H9 (cell line): ENCODE measurements around the gene ZNF609. TPM values are rescaled to one million over a fixed set of nuclear protein-coding genes. Genes with fewer than 3 reads are reported as not detected.

Source experiments
- DNase-seq: peaks from one replicate; pipeline ENCODE4 v3.0.0-alpha.2; 2017
- H2AFZ ChIP-seq: one replicate; pipeline ENCODE4 v1.6.1; 2013; ENCODE audit warnings: mild to moderate bottlenecking, low read length, control low read depth, moderate library complexity
- H2AK5ac ChIP-seq: 2 replicates; pipeline ENCODE4 v1.6.1; 2013; ENCODE audit warnings: low read length, control low read depth, mixed read lengths; ENCODE audit not compliant: insufficient read length
- H2BK120ac ChIP-seq: one replicate; pipeline ENCODE4 v1.6.1; 2013; ENCODE audit warnings: low read depth, mild to moderate bottlenecking, low read length, control low read depth, inconsistent platforms; ENCODE audit not compliant: poor library complexity, severe bottlenecking
- H2BK12ac ChIP-seq: 2 replicates; pipeline ENCODE4 v1.6.1; 2013; ENCODE audit warnings: low read length, control low read depth, mixed read lengths, low read depth; ENCODE audit not compliant: insufficient read length
- H2BK15ac ChIP-seq: 2 replicates; pipeline ENCODE4 v1.6.1; 2013; ENCODE audit warnings: low read depth, low read length, control low read depth
- H2BK20ac ChIP-seq: one replicate; pipeline ENCODE4 v1.6.1; 2013; ENCODE audit warnings: low read depth, mild to moderate bottlenecking, low read length, control low read depth, inconsistent platforms; ENCODE audit not compliant: poor library complexity, severe bottlenecking
- H2BK5ac ChIP-seq: 2 replicates; pipeline ENCODE4 v1.6.1; 2013; ENCODE audit warnings: low read length, control low read depth, mixed read lengths; ENCODE audit not compliant: insufficient read length
- H3K14ac ChIP-seq: 2 replicates; pipeline ENCODE4 v1.6.1; 2013; ENCODE audit warnings: low read length, control low read depth; ENCODE audit not compliant: insufficient read depth
- H3K18ac ChIP-seq: 2 replicates; pipeline ENCODE4 v1.6.1; 2013; ENCODE audit warnings: low read depth, mild to moderate bottlenecking, mixed read lengths, low read length, control low read depth; ENCODE audit not compliant: insufficient read length
- H3K23ac ChIP-seq: 2 replicates; pipeline ENCODE4 v1.6.1; 2013; ENCODE audit warnings: low read length, control low read depth, mixed read lengths, low read depth; ENCODE audit not compliant: insufficient read length
- H3K23me2 ChIP-seq: 2 replicates; pipeline ENCODE4 v1.6.1; 2013; ENCODE audit warnings: low read depth, mild to moderate bottlenecking, mixed read lengths, low read length, control low read depth; ENCODE audit not compliant: insufficient read length, poor library complexity, severe bottlenecking
- H3K27ac ChIP-seq: 2 replicates; pipeline ENCODE4 v1.5.1; 2013; ENCODE audit warnings: low read length, control low read depth, mixed read lengths, low read depth; ENCODE audit not compliant: insufficient read length
- H3K27me3 ChIP-seq: 2 replicates; pipeline ENCODE4 v1.6.1; 2013; ENCODE audit warnings: low read length, control low read depth, inconsistent platforms; ENCODE audit not compliant: insufficient read depth
- H3K4ac ChIP-seq: 2 replicates; pipeline ENCODE4 v1.6.1; 2013; ENCODE audit warnings: low read depth, mild to moderate bottlenecking, control low read depth, inconsistent platforms, low read length, moderate library complexity
- H3K4me1 ChIP-seq: 2 replicates; pipeline ENCODE4 v1.6.1; 2013; ENCODE audit warnings: low read length, control low read depth, inconsistent platforms; ENCODE audit not compliant: insufficient read depth
- H3K4me2 ChIP-seq: 2 replicates; pipeline ENCODE4 v1.6.1; 2013; ENCODE audit warnings: low read length, control low read depth, mixed read lengths; ENCODE audit not compliant: insufficient read length, insufficient read depth
- H3K56ac ChIP-seq: 2 replicates; pipeline ENCODE4 v1.6.1; 2013; ENCODE audit warnings: low read depth, mild to moderate bottlenecking, mixed read lengths, low read length, control low read depth; ENCODE audit not compliant: insufficient read length
- H3K79me1 ChIP-seq: 2 replicates; pipeline ENCODE4 v1.6.1; 2013; ENCODE audit warnings: low read depth, mild to moderate bottlenecking, moderate library complexity, low read length, control low read depth, inconsistent platforms; ENCODE audit not compliant: insufficient read depth, poor library complexity, severe bottlenecking
- H3K79me2 ChIP-seq: 2 replicates; pipeline ENCODE4 v1.6.1; 2013; ENCODE audit warnings: low read length, control low read depth, inconsistent platforms; ENCODE audit not compliant: insufficient read depth
- H3K9ac ChIP-seq: 2 replicates; pipeline ENCODE4 v1.6.1; 2013; ENCODE audit warnings: low read length, control low read depth, mixed read lengths; ENCODE audit not compliant: insufficient read length; ENCODE audit errors: extremely low read depth
- H3K9me3 ChIP-seq: one replicate; pipeline ENCODE4 v1.6.1; 2013; ENCODE audit warnings: low read depth, low read length, inconsistent platforms; ENCODE audit not compliant: control insufficient read depth
- H3T11ph ChIP-seq: one replicate; pipeline ENCODE4 v1.6.1; 2013; ENCODE audit warnings: mild to moderate bottlenecking, low read length, control low read depth, inconsistent platforms
- H4K20me1 ChIP-seq: one replicate; pipeline ENCODE4 v1.6.1; 2013; ENCODE audit not compliant: control insufficient read depth, insufficient read length, insufficient read depth
- H4K5ac ChIP-seq: 2 replicates; pipeline ENCODE4 v1.6.1; 2013; ENCODE audit warnings: low read depth, mild to moderate bottlenecking, mixed read lengths, low read length, control low read depth; ENCODE audit not compliant: insufficient read length
- H4K8ac ChIP-seq: replicated peaks from 2 replicates; pipeline ENCODE4 v1.6.1; 2013; ENCODE audit warnings: low read length, control low read depth, mixed read lengths, low read depth; ENCODE audit not compliant: insufficient read length
- H4K91ac ChIP-seq: 2 replicates; pipeline ENCODE4 v1.6.1; 2013; ENCODE audit warnings: low read depth, mild to moderate bottlenecking, moderate library complexity, mixed read lengths, low read length, control low read depth; ENCODE audit not compliant: insufficient read length
- H3K27ac Mint-ChIP-seq, 3 experiments: 2 replicates in 2 of 3; 3 replicates in 1 of 3; pipeline ENCODE4 v1.8.0; 2020 to 2021; ENCODE audit warnings: mixed read lengths in 3 of 3, mild to moderate bottlenecking in 1 of 3, moderate library complexity in 1 of 3
- H3K27me3 Mint-ChIP-seq: 2 replicates; pipeline ENCODE4 v1.8.0; 2021; ENCODE audit warnings: low read depth, mild to moderate bottlenecking, moderate library complexity, mixed read lengths
- H3K36me3 Mint-ChIP-seq, 3 experiments: 2 replicates in 2 of 3; 3 replicates in 1 of 3; pipeline ENCODE4 v1.8.0; 2020 to 2021; ENCODE audit warnings: low read depth in 3 of 3, mixed read lengths in 3 of 3; ENCODE audit not compliant: insufficient read depth in 1 of 3
- H3K4me1 Mint-ChIP-seq, 2 experiments: 2 replicates each; pipeline ENCODE4 v1.8.0; 2020; ENCODE audit warnings: mixed read lengths in 2 of 2
- H3K4me3 Mint-ChIP-seq, 2 experiments: 2 replicates in 1 of 2; 3 replicates in 1 of 2; pipeline ENCODE4 v1.8.0; 2020 to 2021; ENCODE audit warnings: mild to moderate bottlenecking in 2 of 2, mixed read lengths in 2 of 2, moderate library complexity in 1 of 2
- H3K9me3 Mint-ChIP-seq, 2 experiments: 2 replicates in 1 of 2; 3 replicates in 1 of 2; pipeline ENCODE4 v1.8.0; 2020; ENCODE audit warnings: mild to moderate bottlenecking in 2 of 2, mixed read lengths in 2 of 2, moderate library complexity in 1 of 2
- WGBS: extraction: QIAGEN DNeasy Blood & Tissue Kit; methylation state at CpG from one replicate; pipeline ENCODE4 v1.1.7; 2013; ENCODE audit warnings: missing lambda C conversion rate, low lambda C conversion rate, mixed read lengths; ENCODE audit not compliant: insufficient read length; ENCODE audit errors: extremely low coverage; 5-methylcytosine and 5-hydroxymethylcytosine counted together
- total RNA-seq: library from RNA; stranded (reverse); gene quantifications from 2 replicates; pipeline ENCODE4 v1.2.1, GENCODE V29; 2021
- TF ChIP-seq, protein P1 (sequence below): fragments of 200-600 bp; sonication (generic); conservative IDR thresholded peaks from 3 replicates; pipeline ENCODE4 v1.8.0; 2021; ENCODE audit warnings: antibody characterized with exemption, mild to moderate bottlenecking

ZNF609 gene
- total RNA-seq, 1 experiment from 2014 or later: 45.3 TPM

- Histone ChIP-seq H3K9ac (peak overlapping the region; percentile 4), H3K4ac (no peak overlapping the region), H3K23ac (no peak overlapping the region), H4K5ac (no peak overlapping the region), H2BK15ac (no peak overlapping the region), H2AFZ (no peak overlapping the region), H4K91ac (no peak overlapping the region), H3K27ac (no peak overlapping the region), H2BK120ac (no peak overlapping the region), H3K79me2 (peaks cover 12% of the 10 kb centered on the region; the same call in 1 of the 2 replicates), H2BK20ac (no peak overlapping the region), H3K14ac (no peak overlapping the region), H4K8ac (no peak overlapping the region), H3K4me2 (no peak overlapping the region), H2BK12ac (no peak overlapping the region), H3K23me2 (no peaks in the 10 kb centered on the region), H3K27me3 (no peaks in the 10 kb centered on the region), H3K79me1 (peaks cover 22% of the 10 kb centered on the region), H2BK5ac (no peak overlapping the region), H3K4me1 (no peaks in the 10 kb centered on the region; the same call in 1 of the 2 replicates), H3K9me3 (no peaks in the 10 kb centered on the region), H3K18ac (no peak overlapping the region), H4K20me1 (no peaks in the 10 kb centered on the region), H2AK5ac (no peak overlapping the region), H3K56ac (no peak overlapping the region), H3T11ph (no peak overlapping the region)
- H3K4me1 Mint-ChIP-seq: peaks cover 42 to 46% of the 10 kb centered on the region in 2 experiments
- H3K9me3 Mint-ChIP-seq: no peaks in the 10 kb centered on the region
- no CpG with 5 or more reads among the region's 1 CpG for WGBS
- H3K27me3 Mint-ChIP-seq: no peaks in the 10 kb centered on the region
- peak overlapping the region; percentile 17 to 28 (median 26); a peak in 3 of 7 replicates for H3K27ac Mint-ChIP-seq
- TF ChIP-seq, protein P1, sequence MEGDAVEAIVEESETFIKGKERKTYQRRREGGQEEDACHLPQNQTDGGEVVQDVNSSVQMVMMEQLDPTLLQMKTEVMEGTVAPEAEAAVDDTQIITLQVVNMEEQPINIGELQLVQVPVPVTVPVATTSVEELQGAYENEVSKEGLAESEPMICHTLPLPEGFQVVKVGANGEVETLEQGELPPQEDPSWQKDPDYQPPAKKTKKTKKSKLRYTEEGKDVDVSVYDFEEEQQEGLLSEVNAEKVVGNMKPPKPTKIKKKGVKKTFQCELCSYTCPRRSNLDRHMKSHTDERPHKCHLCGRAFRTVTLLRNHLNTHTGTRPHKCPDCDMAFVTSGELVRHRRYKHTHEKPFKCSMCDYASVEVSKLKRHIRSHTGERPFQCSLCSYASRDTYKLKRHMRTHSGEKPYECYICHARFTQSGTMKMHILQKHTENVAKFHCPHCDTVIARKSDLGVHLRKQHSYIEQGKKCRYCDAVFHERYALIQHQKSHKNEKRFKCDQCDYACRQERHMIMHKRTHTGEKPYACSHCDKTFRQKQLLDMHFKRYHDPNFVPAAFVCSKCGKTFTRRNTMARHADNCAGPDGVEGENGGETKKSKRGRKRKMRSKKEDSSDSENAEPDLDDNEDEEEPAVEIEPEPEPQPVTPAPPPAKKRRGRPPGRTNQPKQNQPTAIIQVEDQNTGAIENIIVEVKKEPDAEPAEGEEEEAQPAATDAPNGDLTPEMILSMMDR: no peak
- H3K4me3 Mint-ChIP-seq: no peak overlapping the region
- peaks cover 0 to 4% (median 4%) of the 10 kb centered on the region in 3 experiments; a peak in 3 of 7 replicates for H3K36me3 Mint-ChIP-seq
- DNase-seq: no peak
Measured at GRCh38 chr15:64521201-64521600, 60.8 kb downstream of the ZNF609 start.
